NCI-H146 treated with DMSO at 0.1 percent for 48 hours (cell line): ENCODE results near the gene GPATCH1.
"Not testable (repeated sequence)": the region's sequence is repeated elsewhere in the genome, so short reads cannot be mapped to it uniquely, and the experiment has no call there.

Source experiments
- DNase-seq: peaks from one replicate; lab custom pipeline; 2025; ENCODE audit not compliant: unreplicated experiment; lab: John Stamatoyannopoulos, UW

Gene GPATCH1

DNA sequence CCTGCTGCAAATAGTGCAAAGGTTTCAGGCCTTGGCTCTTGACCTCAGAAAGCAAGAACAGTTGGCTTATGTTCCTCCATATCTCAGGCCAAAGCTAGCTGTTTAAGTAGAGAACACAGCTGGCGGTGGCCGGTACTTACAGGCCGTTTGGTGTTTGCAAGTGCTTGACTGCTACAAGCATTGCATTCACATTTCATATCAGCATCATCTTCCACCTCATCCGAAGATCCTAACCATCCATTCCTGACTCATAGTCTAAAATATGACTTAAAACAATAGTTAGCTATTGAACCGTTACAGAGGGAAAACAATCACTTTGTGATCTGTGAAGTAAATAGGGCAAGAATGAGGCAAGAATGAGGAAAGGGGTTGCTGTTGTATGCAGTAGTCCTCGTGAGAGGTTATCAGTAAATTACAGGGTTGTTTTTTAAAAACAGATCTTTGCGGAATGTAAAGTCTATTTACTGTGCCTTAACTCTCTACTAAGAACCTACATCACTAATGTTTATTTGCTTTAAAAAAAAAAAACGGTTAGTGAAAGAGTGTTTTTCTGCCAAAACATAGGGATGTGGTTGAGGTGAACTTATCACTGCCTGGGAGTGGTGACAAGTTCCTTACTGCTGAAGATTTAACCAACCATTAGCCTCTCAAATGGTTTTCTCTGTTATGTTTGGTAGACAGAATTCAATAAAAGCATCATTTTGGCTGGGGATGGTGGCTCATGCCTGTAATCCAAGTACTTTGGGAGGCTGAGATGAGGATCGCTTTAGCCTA is 29.3 kb downstream of the GPATCH1 start:
- no peak for DNase-seq

DNA sequence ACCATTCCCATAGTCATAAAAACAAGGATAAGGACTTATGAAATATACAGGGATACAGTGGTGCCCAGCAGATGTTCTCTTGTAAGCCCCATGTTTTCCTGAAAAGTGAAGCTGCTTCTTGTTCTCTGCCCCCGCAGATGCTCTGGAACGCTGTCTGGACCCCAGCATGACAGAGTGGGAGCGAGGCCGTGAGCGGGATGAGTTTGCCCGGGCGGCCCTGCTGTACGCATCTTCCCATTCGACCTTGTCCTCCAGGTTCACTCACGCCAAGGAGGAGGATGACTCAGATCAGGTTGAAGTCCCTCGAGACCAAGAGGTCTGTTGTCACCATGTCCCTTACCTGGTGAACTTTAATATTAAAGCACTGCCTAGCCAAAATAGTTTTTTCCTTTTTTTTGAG is 30.6 kb downstream of the GPATCH1 start:
- no peak for DNase-seq

DNA sequence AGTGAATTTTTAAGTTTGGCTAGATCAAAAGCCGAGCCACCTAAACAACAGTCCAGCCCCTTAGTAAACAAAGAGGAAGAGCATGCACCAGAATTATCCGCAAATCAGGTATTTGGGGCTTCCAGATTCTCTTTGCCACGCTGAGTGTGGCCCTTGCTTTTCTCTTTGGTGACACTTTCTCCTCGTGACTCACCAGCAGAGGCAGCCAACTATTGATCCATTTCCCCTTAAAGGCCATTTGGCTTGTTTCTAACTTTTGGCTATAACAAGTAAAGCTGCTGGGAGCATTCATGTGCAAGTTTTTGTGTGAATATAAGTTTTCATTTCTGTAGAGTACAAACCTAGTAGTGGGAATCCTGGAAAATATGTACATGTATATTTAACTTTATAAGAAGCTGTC is 33.3 kb downstream of the GPATCH1 start:
- no peak for DNase-seq

DNA sequence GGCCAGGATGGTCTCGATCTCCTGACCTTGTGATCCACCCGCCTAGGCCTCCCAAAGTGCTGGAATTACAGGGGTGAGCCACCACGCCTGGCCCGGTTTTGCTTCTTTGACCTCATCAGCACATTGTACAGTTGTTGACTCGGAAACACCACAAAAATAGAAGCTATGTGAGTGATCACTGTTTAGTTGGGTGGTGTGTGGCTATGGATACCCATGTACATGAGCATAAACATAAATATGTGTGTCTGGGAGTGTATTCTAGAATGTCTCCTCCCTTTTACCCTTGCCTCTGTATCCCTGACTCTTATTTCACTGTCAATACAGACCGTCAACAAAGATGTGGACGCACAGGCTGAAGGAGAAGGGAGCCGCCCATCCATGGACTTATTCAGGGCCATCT is 36.5 kb downstream of the GPATCH1 start:
- no peak for DNase-seq

DNA sequence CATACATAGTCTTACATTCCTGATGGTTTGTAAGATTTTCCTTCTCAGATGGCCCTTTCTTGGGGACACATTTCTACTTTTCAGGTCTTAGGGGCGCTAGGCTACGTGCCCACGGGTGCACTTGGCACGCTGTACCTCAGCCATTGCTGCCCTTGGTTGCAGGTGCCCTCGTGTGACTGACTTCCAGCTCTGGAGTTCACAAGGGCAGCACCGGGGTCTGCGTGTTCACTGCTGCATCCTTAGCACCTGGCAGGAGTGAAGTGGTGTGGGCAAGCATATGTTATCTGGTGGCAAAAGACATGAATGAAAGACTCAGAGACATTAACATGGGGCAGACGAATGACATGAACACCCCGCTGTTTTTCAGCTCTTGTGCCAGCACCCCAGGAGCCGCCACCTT is 37.7 kb downstream of the GPATCH1 start:
- DNase-seq, result no peak

DNA sequence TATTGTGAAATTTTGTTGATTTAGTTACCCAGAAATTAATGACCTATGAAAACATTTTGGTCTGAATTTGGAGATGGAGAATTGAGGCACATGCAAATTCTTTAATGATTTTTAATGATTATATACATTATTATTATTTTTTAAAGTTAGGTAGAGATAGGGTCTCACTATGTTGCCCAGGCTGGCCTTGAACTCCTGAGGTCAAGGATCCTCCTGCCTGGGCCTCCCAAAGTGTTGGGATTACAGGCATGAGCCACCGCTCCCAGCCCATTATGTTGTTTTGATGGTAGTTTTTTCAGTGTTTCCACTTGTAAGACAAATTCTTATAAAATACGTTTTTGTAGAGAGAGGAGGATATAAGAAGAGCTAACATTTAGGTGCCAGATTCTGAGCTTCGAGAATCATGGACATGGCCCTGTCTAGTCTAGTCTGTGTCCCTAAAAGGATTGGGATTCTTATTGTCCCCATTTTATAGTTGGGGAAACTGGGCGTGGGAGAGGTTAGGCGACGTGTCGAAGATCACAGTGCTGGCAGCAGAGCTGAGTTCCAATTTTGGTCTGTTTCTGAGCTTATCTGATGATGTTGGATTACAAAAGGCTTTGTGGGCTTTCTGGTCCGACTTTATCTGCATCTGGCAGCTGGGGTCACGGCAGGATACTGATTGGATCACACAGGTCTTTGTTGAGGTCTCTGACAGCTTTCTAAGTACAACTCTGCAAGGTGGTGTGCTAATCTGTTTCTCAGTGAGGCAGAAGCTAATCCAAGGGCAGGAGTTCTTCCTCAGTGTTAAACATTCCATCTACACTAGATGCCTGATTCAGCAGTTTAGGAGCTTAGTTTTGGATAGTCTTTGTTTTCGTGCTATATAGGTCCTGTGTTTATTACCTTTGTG is 43.5 kb downstream of the GPATCH1 start:
- DNase-seq, result no peak

DNA sequence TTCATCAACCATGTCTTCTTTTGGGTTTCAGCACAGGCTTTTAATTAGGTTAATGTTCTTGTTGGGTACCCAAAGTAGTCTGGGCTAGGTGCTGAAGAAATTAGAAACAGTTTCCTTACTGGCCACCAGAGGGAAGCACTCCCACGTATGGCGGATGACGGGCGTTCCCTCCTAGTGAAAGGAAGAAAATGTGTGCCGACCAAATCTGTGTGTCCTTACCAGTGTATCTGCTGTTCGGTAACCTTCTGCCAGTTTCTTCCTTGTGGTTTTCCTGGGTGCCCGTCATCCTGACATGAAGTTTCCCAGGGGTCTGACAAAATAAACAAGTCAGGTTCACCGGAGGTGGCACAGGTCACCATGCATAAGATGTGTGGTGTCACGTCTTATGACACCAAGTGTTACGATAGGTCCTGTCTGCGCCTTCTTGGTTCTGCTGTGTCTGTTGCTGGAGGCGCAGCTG is 45.0 kb downstream of the GPATCH1 start:
- peak; percentile 43 for DNase-seq

DNA sequence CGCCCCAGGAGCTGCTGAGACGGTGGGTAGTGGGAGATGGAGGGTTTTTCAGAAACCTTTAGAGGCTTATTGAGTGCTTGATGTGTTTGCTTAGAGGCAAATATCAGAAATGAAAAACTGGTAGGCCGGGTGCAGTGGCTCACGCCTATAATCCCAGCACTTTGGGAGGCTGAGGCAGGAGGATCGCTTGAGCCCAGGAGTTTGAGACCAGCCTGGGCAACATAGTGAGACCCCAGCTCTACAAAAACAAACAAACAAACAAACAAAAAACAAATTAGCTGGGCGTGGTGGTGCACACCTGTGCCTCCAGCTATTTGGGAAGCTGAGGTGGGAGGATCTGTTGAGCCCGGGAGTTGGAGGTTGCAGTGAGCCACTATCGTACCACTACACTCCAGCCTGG is 45.7 kb downstream of the GPATCH1 start:
- DNase-seq, result not testable (repeated sequence)

DNA sequence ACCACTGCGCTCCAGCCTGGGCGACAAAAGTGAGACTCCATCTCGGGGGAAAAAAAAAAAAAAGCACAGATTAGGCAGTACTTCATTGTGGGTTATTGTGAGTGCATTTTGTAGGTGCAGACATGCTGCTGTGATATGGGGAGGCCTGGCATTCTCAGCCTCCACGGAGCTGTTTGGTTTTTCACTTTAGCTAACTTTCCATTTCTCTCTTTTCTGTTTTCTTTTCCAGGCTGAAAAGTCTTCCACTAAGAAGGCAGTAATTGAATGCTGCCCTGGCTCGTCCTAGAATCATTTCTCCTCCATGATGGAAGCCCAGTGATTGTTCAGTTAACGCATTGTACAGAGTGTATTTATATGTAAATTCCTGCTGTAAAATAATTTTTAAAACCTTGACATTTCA is 48.9 kb downstream of the GPATCH1 start:
- no peak for DNase-seq

DNA sequence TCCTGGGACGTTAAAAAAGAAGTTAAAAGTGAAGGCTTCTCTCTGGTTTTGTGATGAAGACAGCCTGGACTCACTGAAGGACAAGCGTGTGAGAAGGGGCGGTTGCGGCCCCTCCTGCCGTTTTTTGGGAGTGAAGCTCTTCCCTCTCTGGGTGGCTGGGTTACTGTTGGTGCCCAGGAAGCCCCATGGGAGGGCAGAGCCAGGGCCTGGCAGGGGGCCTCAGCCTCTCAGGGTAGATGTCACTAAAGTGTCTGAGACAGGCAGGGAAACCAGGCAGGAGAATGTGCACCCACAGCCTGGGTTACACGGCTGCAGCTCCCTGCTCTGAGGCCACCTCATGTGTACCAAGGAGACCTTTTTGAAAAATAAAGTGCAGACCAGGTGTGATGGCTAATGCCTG is 49.5 kb downstream of the GPATCH1 start:
- no peak for DNase-seq

DNA sequence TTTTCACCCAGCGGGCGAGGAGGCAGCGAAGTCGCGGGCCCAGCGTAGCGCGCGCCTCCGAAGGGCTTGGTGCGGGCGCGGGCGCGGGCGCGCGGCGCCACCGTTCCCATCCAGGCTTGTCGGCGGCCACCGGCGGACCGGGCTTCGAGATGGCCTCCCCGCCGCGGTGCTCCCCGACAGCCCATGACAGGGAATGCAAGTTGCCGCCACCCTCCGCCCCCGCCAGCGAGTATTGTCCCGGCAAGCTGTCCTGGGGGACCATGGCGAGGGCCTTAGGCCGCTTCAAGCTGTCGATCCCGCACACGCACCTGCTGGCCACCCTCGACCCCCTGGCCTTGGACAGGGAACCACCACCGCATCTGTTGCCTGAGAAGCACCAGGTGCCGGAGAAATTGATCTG is 51.0 kb downstream of the GPATCH1 start, which contains the start of gene WDR88:
TSS of gene WDR88 (plus strand) at position 94 of the 400 bp plus-strand sequence. CDS start at position 150, 56 bp downstream.
- DNase-seq, result no peak

DNA sequence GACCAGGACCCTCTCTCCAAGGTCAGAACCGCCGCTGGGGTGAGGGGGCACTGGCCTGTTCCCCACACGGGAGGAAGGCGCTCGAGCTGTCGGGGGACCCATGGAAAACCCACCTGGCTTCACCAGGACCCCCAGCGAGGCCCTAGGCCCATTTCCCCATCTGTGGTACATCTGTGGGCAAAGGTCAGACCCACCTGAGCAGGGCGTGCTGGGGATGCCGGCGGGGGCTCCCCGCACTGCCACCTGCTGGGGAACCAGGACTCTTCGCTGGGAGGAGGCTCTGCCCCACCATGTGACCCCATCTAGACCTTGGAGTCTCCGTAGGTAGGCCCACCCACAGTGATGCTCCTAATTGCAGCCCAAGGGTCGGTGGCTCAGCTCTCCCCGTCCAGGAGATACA is 51.4 kb downstream of the GPATCH1 start:
- no peak for DNase-seq

DNA sequence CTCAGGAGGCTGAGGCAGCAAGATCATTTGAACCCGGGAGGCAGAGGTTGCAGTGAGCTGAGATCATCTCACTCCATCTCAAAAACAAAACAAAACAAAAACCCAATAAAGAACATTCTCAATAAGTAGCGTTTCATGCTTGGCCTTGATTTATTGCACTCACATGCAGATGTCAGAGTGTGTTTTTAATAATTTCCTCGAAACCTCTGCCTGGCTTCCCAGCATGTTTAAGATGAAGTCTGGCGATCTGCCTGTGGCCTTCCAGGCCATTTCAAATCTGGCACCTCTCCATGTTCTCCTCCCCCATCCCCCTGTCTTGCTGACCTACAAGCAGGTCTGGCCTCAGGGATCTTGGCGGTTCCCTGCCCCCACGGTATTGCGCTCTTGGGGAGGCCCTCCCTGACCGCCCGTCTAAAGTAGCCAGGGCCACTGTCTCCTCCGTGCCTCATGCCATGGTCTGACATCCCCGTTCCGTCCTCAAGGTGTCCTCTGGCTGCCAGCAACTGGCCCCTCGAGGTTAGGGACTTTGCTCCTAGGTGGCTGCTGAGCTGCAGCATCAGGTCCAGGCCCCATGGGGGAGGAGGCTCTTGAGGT is 52.6 kb downstream of the GPATCH1 start:
- no peak for DNase-seq

DNA sequence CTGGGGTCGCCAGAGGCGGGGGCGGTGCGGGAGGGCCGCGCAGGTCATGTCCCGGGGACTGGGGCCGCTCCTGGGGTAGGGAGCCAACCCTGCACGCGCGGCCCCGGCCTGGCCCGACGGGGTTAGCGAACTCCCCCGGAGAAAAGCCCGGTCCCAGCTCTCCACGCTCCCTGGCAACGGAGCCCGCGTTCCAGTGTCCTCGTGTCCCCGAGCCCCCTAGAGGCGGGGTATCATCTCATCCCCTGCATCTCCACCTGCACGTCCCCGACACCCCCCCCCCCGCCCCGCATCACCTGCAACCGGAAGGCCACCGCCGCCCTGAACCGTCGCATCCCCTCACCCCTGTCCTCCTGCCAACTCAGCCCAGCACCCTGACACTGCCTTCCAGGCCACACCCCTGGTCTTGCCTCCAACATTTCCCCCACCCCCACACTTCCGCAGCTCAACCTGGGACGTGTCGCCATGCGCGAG is 53.6 kb downstream of the GPATCH1 start:
- DNase-seq, result no peak

DNA sequence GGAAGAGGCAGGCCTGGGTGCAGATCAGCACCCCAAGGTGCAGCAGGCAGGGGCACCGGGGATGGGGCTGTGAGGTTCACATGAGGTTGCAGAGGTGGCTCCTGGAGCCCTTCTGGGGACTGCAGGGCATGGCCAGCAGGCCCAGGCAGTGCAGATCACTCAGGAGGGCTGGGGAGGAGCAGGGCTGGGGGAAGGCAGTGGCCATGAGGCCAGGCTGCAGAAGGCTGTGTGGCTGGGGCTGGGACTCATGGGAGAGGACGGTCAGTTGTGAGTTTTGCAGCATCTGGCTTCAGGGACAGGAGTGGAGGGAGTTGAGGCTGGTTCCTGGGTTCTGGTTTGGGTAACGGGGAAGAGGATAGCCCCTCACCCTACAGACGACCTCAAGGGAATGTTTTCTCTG is 58.2 kb downstream of the GPATCH1 start:
- DNase-seq, result no peak

DNA sequence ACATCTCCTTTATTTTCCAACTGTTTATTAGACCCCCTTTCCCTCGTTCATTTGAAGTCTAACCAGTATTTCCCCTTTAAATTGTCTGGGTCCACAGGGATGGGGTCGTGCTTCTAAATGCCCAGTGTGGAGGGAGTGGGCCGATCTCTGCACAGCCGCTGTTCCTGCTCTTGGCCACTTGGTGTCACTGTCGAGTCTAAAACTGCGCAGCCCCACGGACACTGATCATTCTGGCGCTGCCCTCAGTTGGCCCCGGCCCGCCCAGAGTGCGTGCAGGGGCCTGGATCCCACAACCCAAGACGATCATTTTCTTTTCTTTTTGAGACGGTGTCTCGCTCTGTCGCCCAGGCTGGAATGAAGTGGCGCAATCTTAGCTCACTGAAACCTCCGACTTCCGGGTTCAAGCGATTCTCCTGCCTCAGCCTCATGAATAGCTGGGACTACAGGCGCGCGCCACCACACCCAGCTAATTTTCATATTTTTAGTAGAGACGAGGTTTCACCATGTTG is 63.0 kb downstream of the GPATCH1 start:
- peak; percentile 35 for DNase-seq

DNA sequence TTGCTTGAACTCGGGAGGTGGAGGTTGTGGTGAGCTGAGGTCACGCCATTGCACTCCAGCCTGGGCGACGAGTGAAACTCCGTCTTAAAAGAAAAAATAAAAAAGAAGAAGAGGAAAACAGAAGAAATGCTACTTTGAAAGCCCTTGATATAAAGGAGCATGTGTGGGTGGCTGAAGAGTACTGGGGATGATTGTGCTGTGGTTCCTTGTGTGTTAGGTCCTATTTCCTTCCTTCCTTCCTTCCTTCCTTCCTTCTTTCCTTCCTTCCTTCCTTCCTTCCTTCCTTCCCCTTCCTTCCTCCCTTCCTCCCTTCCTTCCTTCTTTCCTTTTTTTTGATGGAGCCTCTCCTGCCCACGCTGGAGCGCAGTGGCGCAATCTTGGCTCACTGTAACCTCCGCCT is 65.2 kb downstream of the GPATCH1 start:
- no peak for DNase-seq

DNA sequence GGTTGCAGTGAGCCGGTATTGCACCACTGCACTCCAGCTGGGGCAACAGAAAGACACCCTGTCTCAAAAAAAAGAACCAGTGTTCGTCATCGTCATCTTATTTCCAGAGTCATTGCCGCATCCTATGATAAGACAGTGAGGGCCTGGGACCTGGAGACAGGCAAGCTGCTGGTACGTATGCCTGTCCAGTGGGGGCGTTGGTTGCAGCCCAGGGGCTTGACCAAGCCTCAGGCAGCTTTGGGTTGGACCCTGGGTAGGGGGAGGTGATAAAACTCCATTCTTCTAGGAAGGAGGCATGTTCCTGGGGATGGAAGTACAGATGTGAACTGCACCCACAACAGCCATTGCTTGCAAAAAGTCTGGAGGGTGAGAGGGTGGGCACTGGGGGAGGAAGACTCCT is 66.6 kb downstream of the GPATCH1 start:
- DNase-seq, result no peak

DNA sequence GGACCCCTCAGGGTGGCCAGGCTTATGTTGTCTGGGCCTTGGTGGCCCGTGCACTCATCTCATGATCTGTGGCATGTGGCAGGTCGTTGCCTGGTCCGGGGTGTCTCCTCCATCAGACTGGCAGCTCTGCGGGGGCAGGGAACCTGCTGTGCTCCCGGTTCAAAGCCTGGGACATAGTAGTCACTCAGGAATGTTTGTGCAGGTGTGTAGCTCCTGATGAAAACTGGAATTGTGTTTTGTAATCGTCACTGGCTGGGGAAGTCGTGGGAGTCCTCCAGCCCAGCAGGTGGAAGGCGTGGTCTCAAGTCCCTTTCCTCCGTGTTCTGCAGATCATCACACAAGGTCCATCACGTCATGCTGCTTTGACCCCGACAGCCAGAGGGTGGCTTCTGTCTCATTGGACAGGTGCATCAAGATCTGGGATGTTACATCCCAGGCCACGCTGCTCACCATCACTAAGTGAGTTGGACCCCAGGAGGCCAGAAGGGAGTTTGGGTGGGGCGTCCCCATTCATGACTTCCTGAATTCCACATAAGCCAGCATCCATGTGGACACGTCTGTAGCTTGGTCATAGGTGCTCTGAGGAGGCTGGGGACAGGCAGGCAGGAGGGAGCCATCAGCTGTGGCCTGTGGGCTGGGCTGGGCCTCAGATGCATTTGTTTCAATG is 70.0 kb downstream of the GPATCH1 start:
- DNase-seq, result peak; percentile 3

DNA sequence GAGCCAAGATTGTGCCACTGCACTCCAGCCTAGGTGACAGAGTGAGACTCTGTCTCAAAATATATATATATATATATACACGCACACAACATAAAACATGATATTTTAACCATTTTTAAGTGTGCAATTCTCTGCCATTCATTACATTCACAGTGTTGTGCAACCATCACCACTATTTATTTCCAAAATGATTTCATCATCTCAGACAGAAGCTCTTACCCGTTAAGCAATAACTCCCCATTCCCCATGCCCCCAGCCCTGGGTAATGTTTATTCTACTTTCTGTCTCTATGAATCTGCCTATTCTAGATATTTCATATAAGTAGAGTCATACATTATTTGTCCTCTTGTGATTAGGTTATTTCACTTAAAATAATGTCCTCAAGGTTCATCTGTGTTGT is 71.2 kb downstream of the GPATCH1 start:
- no peak for DNase-seq

DNA sequence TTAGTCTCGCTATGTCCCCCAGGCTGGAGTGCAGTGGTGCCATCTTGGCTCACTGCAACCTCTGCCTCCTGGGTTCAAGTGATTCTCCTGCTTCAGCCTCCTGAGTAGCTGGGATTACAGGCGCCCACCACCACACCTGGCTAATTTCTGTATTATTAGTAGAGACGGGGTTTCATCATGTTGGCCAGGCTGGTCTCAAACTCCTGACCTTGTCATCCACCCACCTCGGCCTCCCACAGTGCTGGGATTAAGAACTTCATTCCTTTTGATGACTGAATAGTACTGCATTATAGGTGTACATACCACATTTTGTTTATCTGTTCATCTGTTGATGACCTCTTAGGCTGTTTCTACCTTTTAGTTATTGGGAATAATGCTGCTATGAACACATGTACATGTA is 71.6 kb downstream of the GPATCH1 start:
- not testable (repeated sequence) for DNase-seq
